K562 (cell line): ENCODE results near the gene PLCD1. TPM values are rescaled to one million over a fixed set of nuclear protein-coding genes. Genes with fewer than 3 reads are reported as not detected.

Experiments used
- EGR1 ChIP-seq: fragments of 450-650 bp; conservative IDR thresholded peaks from 2 replicates; pipeline ENCODE4 v1.6.1; 2017; ENCODE audit warnings: mild to moderate bottlenecking
- GABPA ChIP-seq: fragments of 200-800 bp; sonication (Bioruptor generic); conservative IDR thresholded peaks from 2 replicates; pipeline ENCODE4 v1.6.1; 2016; ENCODE audit warnings: low read depth, missing genetic modification characterization, missing compliant biosample characterization
- HDAC6 ChIP-seq: IDR thresholded peaks from 2 replicates; pipeline ENCODE4 v1.6.1; 2012; ENCODE audit warnings: low read depth, mild to moderate bottlenecking, control low read depth, inconsistent platforms, low read length, moderate library complexity
- LEF1 ChIP-seq: fragments of 450-650 bp; IDR thresholded peaks from 2 replicates; pipeline ENCODE4 v1.6.1; 2016; ENCODE audit warnings: mild to moderate bottlenecking
- MTA1 ChIP-seq: fragments of 450-650 bp; IDR thresholded peaks from 2 replicates; pipeline ENCODE4 v1.6.1; 2017; ENCODE audit warnings: borderline replicate concordance
- NFIX ChIP-seq: fragments of 250-450 bp; sonication (Bioruptor Pico); IDR thresholded peaks from 2 replicates; pipeline ENCODE4 v1.4.0; 2020; ENCODE audit warnings: low read depth, mild to moderate bottlenecking, moderate library complexity
- PHB ChIP-seq: fragments of 250-450 bp; sonication (Bioruptor Pico); IDR thresholded peaks from 2 replicates; pipeline ENCODE4 v1.5.0; 2021
- RBBP5 ChIP-seq: fragments of 200-600 bp; sonication (generic); IDR thresholded peaks from 2 replicates; pipeline ENCODE4 v1.6.1; 2012; ENCODE audit warnings: borderline replicate concordance, mild to moderate bottlenecking, low read length, control low read depth, inconsistent platforms; ENCODE audit not compliant: insufficient read depth, poor library complexity, severe bottlenecking
- SETDB1 ChIP-seq: IDR thresholded peaks from one replicate; pipeline ENCODE4 v1.6.1; 2012; ENCODE audit warnings: low read length, control low read depth, inconsistent platforms
- SMAD1 ChIP-seq: fragments of 150-350 bp; IDR thresholded peaks from 2 replicates; pipeline ENCODE4 v1.6.1; 2014; ENCODE audit warnings: low read length, low read depth; ENCODE audit not compliant: partially characterized antibody
- TAL1 ChIP-seq: fragments of 450-650 bp; IDR thresholded peaks from 2 replicates; pipeline ENCODE4 v1.6.1; 2016; ENCODE audit warnings: mild to moderate bottlenecking
- TCFL5 ChIP-seq: fragments of 250-450 bp; sonication (Bioruptor Pico); conservative IDR thresholded peaks from 2 replicates; pipeline ENCODE4 v1.6.1; 2021; ENCODE audit warnings: mild to moderate bottlenecking, moderate library complexity, matching md5 sums
- TEAD4 ChIP-seq, 2 experiments: sonication (generic) in 1 of 2; formaldehyde crosslinking in 1 of 2; IDR thresholded peaks; 2 replicates each; pipeline versions ENCODE4 v1.6.1 to v1.8.0; 2012 to 2022; ENCODE audit warnings: borderline replicate concordance in 1 of 2, inconsistent platforms in 1 of 2, low read length in 1 of 2, mild to moderate bottlenecking in 1 of 2, missing genetic modification reagents in 1 of 2
- TGIF2 ChIP-seq: sonication (generic); formaldehyde crosslinking; IDR thresholded peaks from 2 replicates; pipeline ENCODE4 v1.8.1; 2022; ENCODE audit warnings: mild to moderate bottlenecking, missing genetic modification reagents, moderate library complexity
- ZNF224 ChIP-seq: sonication (generic); formaldehyde crosslinking; IDR thresholded peaks from 2 replicates; pipeline ENCODE4 v1.8.0; 2022; ENCODE audit warnings: mild to moderate bottlenecking, missing genetic modification reagents
- ZNF507 ChIP-seq: conservative IDR thresholded peaks from 2 replicates; pipeline ENCODE4 v1.6.1; 2017; ENCODE audit warnings: missing genetic modification characterization, missing compliant biosample characterization
- ZNF551 ChIP-seq: fragments of 250-450 bp; sonication (Bioruptor Pico); IDR thresholded peaks from 2 replicates; pipeline ENCODE4 v1.5.0; 2021; ENCODE audit warnings: mild to moderate bottlenecking, moderate library complexity
- ZNF584 ChIP-seq: fragments of 200-800 bp; sonication (Bioruptor generic); IDR thresholded peaks from 2 replicates; pipeline ENCODE4 v1.6.1; 2016; ENCODE audit warnings: low read depth, mild to moderate bottlenecking, missing genetic modification characterization, missing compliant biosample characterization
- polyA plus RNA-seq, 8 experiments: library from polyadenylated mRNA; depleted of rRNA in 4 of 8; stranded (reverse) in 5 of 8; unstranded in 3 of 8; fragments of >200 nt; fragmentation: Nextera tagmentation in 2 of 8; fragmentation: Illumina TruSeq in 1 of 8; extraction: Ambion mirVana in 2 of 8; extraction: Trizol in 1 of 8; gene quantifications; 2 replicates each; pipeline versions ENCODE4 v1.2.1 to v1.2.3, GENCODE V29; 2011 to 2014; ENCODE audit warnings: inconsistent platforms in 1 of 8, missing spikeins in 1 of 8
- total RNA-seq, 7 experiments: library from RNA; depleted of rRNA in 6 of 7; stranded (reverse); fragments of >200 nt in 6 of 7; fragmentation: Illumina TruSeq in 2 of 7; extraction: Trizol in 2 of 7; gene quantifications; 2 replicates each; pipeline versions ENCODE4 v1.2.1 to v1.2.3, GENCODE V29; 2011 to 2021; ENCODE audit warnings: low replicate concordance in 1 of 7
- TF ChIP-seq, protein P1 (sequence below): sonication (generic); formaldehyde crosslinking; IDR thresholded peaks from 2 replicates; pipeline ENCODE4 v1.8.0; 2023; ENCODE audit warnings: missing genetic modification reagents, mild to moderate bottlenecking, borderline replicate concordance
- TF ChIP-seq, protein P2 (sequence below): sonication (generic); formaldehyde crosslinking; IDR thresholded peaks from 2 replicates; pipeline ENCODE4 v1.8.0; 2022; ENCODE audit warnings: mild to moderate bottlenecking, missing genetic modification reagents, borderline replicate concordance

The PLCD1 gene
- total and polyA plus RNA-seq, 9 of the 15 experiments (the other 6 are each of a cell fraction or from before 2014, with no cell fraction given), result 5.4 to 209 (median 116) TPM

DNA sequence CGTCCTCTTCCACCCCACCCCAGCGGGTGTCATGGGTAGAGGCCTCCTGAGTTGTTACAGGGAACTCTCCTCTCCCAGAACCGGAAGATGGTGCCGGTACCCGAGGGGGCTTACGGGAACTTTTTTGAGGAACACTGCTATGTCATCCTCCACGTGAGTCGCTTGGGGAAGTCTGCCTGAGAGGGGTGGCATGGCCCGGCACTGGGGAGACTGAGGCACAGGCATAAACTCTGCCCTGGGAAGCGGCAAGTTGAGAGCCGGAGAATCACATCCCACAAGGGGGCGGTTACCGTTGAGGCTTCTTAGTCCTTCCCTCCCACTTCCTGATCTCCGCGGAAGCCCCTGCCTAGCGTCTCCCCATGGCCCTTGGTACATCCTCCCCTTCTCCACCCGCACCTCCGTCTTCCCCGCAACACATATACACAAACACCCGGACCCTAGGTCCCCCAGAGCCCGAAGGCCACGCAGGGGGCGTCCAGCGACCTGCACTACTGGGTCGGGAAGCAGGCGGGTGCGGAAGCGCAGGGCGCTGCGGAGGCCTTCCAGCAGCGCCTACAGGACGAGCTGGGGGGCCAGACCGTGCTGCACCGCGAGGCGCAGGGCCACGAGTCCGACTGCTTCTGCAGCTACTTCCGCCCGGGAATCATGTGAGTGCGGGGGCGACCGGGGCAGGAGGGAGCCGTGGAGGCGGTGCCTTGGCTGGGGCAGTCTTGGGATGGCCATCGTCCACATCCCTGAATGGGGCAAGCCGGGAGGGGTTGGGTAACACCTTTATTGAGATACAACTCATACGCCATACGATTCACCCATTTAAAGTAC lies 35.4 kb downstream of the PLCD1 start (continued):
- TF ChIP-seq, protein P1, sequence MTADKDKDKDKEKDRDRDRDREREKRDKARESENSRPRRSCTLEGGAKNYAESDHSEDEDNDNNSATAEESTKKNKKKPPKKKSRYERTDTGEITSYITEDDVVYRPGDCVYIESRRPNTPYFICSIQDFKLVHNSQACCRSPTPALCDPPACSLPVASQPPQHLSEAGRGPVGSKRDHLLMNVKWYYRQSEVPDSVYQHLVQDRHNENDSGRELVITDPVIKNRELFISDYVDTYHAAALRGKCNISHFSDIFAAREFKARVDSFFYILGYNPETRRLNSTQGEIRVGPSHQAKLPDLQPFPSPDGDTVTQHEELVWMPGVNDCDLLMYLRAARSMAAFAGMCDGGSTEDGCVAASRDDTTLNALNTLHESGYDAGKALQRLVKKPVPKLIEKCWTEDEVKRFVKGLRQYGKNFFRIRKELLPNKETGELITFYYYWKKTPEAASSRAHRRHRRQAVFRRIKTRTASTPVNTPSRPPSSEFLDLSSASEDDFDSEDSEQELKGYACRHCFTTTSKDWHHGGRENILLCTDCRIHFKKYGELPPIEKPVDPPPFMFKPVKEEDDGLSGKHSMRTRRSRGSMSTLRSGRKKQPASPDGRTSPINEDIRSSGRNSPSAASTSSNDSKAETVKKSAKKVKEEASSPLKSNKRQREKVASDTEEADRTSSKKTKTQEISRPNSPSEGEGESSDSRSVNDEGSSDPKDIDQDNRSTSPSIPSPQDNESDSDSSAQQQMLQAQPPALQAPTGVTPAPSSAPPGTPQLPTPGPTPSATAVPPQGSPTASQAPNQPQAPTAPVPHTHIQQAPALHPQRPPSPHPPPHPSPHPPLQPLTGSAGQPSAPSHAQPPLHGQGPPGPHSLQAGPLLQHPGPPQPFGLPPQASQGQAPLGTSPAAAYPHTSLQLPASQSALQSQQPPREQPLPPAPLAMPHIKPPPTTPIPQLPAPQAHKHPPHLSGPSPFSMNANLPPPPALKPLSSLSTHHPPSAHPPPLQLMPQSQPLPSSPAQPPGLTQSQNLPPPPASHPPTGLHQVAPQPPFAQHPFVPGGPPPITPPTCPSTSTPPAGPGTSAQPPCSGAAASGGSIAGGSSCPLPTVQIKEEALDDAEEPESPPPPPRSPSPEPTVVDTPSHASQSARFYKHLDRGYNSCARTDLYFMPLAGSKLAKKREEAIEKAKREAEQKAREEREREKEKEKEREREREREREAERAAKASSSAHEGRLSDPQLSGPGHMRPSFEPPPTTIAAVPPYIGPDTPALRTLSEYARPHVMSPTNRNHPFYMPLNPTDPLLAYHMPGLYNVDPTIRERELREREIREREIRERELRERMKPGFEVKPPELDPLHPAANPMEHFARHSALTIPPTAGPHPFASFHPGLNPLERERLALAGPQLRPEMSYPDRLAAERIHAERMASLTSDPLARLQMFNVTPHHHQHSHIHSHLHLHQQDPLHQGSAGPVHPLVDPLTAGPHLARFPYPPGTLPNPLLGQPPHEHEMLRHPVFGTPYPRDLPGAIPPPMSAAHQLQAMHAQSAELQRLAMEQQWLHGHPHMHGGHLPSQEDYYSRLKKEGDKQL, result peak; percentile 83; the same call in 1 of the 2 replicates
- TF ChIP-seq SETDB1, result no peak
- TF ChIP-seq, protein P2, sequence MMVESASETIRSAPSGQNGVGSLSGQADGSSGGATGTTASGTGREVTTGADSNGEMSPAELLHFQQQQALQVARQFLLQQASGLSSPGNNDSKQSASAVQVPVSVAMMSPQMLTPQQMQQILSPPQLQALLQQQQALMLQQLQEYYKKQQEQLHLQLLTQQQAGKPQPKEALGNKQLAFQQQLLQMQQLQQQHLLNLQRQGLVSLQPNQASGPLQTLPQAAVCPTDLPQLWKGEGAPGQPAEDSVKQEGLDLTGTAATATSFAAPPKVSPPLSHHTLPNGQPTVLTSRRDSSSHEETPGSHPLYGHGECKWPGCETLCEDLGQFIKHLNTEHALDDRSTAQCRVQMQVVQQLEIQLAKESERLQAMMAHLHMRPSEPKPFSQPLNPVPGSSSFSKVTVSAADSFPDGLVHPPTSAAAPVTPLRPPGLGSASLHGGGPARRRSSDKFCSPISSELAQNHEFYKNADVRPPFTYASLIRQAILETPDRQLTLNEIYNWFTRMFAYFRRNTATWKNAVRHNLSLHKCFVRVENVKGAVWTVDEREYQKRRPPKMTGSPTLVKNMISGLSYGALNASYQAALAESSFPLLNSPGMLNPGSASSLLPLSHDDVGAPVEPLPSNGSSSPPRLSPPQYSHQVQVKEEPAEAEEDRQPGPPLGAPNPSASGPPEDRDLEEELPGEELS (CRISPR knock-in tag), result peak; percentile 90; the same call in 1 of the 2 replicates
- TF ChIP-seq RBBP5, result peak; percentile 85
- peak; percentile 89 for TF ChIP-seq ZNF224
- TF ChIP-seq GABPA (tag), result peak; percentile 93
- TF ChIP-seq HDAC6, result no peak
- TF ChIP-seq ZNF507 (tag), result no peak
- TF ChIP-seq MTA1, result peak; percentile 53; the same call in 1 of the 2 replicates
- TF ChIP-seq TAL1, result no peak
- peak; percentile 100 for TF ChIP-seq EGR1
- no peak for TF ChIP-seq NFIX
- peak; percentile 57; the same call in 1 of the 2 replicates for TF ChIP-seq ZNF584 (CRISPR knock-in tag)
- no peak for TF ChIP-seq TCFL5 (CRISPR knock-in tag)
- TF ChIP-seq PHB, result no peak
- peak; percentile 30 for TF ChIP-seq SMAD1
- peak; percentile 64; the same call in 1 of the 2 replicates for TF ChIP-seq LEF1
- TF ChIP-seq TEAD4 (IDR thresholded peaks at IDR 0.05; ENCODE audit: low read length), result peak; percentile 31
- TF ChIP-seq TEAD4 (CRISPR knock-in tag; IDR thresholded peaks at IDR 0.05; ENCODE audit: borderline replicate concordance), result no peak
- TF ChIP-seq ZNF551, result no peak
- TF ChIP-seq TGIF2 (CRISPR knock-in tag), result 0 out of 2 replicates have a peak, but pooled peaks have one; percentile 24
